HG02798 (cell line): ENCODE data around the gene CPN2.

Source experiments
- ATAC-seq: cut with Tn5 transposase; IDR thresholded peaks from one replicate; pipeline ENCODE4 v1.9.1; 2021; ENCODE audit warnings: mild to moderate bottlenecking; ENCODE audit not compliant: unreplicated experiment, poor library complexity

The CPN2 gene

GRCh38 chr3:194382196-194382891 is 31.2 kb upstream of the CPN2 start:
- ATAC-seq: no peak

DNA sequence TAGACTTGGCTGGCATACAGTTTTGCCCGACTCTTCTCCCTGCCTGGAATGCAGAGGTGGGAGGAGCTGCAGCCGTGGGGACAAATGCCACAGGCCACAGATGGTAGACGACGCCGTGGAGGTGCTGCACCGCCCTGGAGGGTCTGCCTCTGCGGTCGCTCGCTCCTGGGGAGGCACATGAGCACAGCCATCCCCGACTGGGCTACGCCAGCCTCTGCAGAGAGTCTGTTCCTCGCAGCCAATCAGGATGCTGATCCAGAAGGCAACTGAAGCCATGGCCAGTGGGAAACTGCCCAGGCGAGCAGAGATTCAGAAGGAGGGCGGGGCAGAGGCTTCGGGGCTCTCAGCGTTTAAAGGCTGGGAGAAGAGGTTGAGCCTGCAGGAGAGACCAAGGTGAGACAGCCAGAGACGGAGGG is 30.3 kb upstream of the CPN2 start:
- ATAC-seq: no peak

GRCh38 chr3:194380326-194380725 is 29.2 kb upstream of the CPN2 start:
- no peak for ATAC-seq

DNA sequence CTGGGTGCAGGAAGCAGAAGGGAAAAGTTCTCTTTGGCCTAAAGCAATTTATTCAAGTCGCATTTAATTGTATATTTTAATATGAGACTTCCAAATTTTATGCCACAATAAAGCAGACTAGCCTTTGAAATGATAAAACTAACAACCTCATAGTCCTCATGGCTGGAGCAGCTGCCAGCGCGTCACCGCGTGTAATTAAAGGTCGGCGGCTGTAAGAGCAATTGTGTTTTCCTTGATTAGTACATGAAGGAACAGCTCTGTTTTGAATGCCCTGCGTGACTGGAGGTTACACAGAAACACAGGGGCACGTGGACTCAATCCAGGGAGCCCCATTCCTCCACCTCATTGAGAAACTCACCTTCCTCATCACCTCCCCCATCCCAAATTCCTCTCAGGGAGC is 28.5 kb upstream of the CPN2 start:
- ATAC-seq: no peak

- ATAC-seq: no peak
Measured at GRCh38 chr3:194379231-194379630, 28.1 kb upstream of the CPN2 start.

DNA sequence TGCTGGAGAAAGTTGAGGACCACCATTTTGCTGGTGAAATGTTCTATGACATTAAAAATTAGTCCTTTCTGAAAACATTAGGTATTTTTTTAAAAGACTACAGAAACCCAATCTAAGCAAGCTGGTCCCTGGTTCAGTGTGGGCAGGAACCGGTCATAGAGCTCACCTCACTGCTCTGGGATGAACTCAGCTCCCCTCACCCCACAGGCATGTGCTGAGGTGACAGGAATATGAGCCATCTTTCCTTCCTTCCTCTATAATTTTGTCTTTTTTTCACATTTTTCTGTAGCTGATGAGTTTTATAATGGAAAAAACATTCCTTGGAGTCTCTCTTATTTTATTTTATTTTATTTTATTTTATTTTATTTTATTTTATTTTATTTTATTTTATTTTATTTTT is 26.6 kb upstream of the CPN2 start:
- no peak for ATAC-seq

GRCh38 chr3:194376241-194376560 is 25.1 kb upstream of the CPN2 start:
- ATAC-seq: no peak

- ATAC-seq: no peak
Measured at GRCh38 chr3:194375473-194376240, 24.5 kb upstream of the CPN2 start.

GRCh38 chr3:194374935-194375334 is 23.8 kb upstream of the CPN2 start:
- no peak for ATAC-seq

- ATAC-seq: no peak
Measured at GRCh38 chr3:194373899-194374298, 22.8 kb upstream of the CPN2 start.

DNA sequence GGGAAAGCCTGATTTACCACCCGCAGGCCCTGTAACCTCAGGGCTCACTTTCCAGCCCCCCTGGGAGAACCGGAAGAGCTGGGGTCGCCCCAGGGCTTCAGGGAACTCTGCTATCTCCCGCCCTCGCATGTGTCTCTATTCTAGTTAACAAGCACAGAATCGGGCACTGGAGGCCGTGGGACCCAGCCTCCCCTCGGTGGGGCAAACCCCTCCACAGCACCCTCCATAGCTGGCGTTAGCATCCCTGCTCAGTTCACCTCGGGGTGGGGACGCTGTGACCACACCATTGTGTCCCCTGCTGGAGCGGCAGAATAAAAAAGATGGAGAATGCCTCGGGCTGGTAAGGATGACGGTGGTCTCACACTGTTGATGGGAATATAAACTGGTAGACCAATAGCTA is 21.9 kb upstream of the CPN2 start:
- no peak for ATAC-seq

DNA sequence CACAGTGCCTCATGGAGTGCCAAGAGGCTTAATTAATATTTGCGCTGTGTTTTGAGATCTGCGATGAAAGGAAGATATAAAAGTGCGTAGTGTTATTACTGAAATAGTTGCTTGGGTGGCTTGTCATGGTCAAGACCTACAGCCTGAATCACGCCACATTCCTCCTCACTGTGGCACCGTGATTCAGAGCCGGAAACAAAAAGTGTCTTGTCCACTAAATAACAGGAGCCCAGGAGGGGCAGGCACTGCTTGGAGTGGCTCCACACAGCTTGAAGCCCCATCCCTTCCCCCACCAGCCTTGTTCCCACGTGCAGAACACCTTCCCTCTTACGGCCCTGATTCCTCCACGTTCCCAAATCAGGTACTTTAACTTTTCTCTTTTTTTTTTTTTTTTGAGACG is 19.6 kb upstream of the CPN2 start:
- ATAC-seq: no peak

DNA sequence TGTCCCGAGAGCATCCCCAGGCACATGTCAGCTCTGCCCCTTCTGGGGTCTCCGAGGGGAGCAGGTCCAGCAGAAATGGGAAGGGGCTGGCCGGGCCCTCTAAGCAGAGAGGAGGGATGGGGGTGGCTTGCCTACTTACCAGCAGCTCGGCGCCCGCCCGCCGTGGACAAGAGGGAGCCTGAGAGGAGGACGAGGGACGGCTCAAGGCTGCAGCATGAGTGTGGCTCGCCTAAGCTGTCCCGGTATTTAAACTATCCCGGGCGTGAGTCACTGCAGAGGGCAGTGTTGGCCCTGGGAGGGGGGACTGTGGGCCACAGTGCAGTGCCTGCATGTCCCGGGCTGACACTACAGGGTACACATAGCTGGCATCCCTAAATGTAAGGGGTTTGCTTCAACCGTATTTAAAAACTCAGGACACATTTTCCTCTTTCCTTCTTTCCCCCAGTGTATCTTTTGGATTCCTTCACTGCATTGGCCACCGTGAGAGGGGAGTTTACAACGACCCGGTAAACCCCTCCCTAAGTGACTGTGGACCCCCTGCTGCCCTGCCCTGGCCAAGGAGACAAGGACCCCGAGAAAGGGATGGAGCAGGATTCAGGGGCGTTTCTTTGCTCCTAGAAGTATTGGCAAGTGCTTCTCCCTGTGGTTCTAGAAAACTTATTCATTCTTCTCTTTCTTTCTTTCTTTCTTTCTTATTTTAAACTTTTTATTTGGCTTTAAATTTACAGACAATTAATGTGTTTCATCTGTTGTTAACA is 18.6 kb upstream of the CPN2 start, which contains the start of gene LRRC15:
TSS of gene LRRC15 (minus strand) at position 222 of the 758 bp plus-strand sequence. CDS start 8,700 bp downstream, outside the sequence.
- no peak for ATAC-seq

GRCh38 chr3:194368918-194369317 is 17.8 kb upstream of the CPN2 start:
- ATAC-seq: no peak

- no peak for ATAC-seq
Measured at GRCh38 chr3:194367992-194368841, 17.1 kb upstream of the CPN2 start.

DNA sequence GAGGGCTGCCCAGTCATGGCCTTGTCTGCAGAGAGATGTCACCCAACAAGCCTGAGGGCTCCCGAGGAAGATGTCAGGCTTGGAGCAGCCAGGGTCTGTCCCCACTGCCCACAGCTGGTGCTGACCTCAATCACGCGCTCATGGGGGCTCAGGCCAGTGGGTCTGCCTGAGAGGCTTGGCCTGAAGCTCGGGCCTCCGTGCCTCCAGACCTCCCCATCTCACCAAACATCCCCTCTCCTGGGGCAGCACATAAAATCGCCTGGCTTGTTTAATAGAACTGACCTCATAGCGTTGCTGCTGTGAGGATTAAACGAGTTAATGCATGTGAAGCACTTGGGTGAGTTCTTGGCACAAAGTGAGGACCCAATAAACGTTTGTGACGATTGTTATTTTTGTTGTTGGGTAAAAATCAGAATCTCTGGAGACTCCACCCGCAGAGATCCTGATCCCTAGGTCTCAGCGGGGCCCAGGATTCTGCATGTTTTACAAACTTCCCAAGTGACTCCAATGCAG is 14.9 kb upstream of the CPN2 start:
- no peak for ATAC-seq

DNA sequence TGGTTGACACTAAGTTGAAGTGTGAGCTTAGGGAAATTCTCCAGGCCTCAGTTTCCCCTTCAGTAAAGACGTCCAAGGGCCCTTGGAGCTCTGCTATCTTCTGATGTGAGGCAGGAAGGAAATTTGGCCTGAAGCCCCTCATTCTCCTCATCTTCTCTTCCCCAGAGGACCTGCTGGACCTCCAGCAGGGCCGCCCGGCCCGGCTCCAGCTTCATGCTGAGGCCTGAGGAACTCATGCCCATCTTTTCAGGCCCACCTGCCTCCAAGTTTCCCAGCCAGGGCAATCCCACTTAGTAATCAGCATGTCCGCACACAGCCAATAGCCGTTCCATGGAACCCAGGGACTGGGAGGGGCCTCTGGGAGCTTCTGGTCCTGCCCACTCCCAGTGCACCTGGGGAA is 14.4 kb upstream of the CPN2 start:
- no peak for ATAC-seq

- no peak for ATAC-seq
Measured at GRCh38 chr3:194364652-194365434, 13.7 kb upstream of the CPN2 start.

DNA sequence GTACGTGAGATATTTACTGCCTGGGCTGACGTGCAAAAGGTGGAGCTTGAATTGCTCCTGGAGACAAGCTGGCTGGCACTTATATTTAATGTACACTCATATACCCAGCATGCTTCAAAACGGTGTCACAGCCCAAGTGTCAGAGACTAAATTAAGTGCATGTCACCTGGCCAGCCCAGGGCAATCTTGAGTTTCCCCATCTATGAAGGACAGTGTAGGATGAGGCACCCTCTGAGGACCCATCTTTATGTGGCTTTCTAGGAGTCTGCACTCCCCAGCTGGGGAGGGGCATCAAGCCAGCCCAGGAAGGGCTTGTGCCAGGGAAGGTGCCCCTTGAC is 13.2 kb upstream of the CPN2 start:
- no peak for ATAC-seq

GRCh38 chr3:194360568-194360967 is 9.4 kb upstream of the CPN2 start:
- ATAC-seq: no peak
